Stimulated activated CD8-positive, alpha-beta memory T cell treated with anti-CD3 and anti-CD28 coated beads, Interleukin-15, amount 100 ng/mL, for 48 hours (primary cell): ENCODE results near the gene TMEM30A.

Experiments
- DNase-seq, 2 donors: peaks; one replicate each; pipeline ENCODE4 v3.0.0-alpha.2; 2020; ENCODE audit warnings: low read depth in 2 of 2

The TMEM30A gene

DNA sequence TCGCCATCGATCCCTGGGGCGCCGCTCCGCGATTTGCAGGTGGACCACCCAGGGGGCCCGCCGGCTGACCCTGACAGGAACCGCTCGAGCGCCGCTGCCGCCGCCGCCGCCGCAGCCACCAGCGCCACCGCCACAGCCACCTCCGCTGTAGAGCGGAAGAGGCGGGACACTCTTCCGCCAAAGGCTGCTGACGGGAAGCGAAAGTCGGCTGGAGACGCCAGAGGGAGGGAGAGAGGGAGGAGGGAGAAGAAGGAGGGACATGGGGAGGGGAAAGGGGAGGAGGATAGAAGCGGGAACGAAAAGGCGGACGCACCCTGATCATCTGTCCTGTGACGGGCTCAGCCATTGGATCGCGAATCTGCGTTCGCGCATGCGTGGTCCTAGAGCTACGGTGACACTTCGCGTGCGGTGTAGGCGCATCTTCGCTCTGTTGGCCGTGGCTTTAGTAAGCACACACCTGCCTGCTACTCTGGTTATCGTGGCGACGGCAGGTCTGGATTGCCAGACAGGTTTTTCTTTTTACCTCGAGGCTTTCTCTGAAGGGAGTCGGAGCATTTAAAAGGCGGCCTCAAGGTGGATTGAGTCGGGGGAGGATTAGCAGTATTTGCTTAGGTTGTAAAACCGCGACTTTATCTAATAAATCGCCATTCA, at the start of gene TMEM30A:
TMEM30A (minus strand) TSS at position 161 of the 651 bp plus-strand sequence; CDS start at position 7, 154 bp downstream.
- peak; percentile 93 to 96 for DNase-seq

GRCh38 chr6:75333676-75334200, 49.1 kb upstream of the TMEM30A start:
- DNase-seq, result no peak

GRCh38 chr6:75331151-75331550, 46.6 kb upstream of the TMEM30A start:
- DNase-seq, result no peak

GRCh38 chr6:75329703-75330102, 45.1 kb upstream of the TMEM30A start:
- no peak for DNase-seq

GRCh38 chr6:75327807-75328206, 43.2 kb upstream of the TMEM30A start:
- DNase-seq, result no peak

DNA sequence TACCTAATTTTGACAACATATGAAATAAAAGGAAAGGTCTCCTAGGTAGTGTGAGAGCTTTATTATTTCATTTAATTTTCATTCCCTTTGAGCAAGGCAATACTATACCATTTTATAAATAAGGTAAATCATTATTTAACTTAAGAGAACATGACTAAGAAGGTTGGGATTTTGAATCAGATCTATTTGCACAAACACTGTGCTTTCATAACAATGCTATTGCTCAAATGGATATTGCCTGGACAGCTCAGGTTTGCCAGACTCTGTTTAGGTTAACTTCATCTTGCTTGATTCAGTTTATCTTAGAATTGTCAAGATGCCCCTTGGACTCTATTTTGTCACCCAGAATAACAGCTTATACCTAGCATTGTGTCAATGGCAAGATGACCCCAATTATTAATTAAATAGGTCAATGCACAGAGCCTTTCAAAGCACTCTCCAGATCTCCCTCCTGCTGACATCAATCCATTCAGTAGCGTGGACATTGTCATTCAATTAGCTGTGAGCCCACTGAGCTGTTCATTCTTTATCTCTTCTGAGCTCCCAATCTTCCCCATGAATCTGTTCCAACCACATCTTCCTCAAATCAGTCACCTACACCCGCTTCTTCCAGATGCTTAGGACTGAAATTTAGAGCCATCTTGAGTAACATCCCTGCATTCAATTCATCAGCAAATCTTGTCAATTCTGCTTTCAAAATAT, 42.1 kb upstream of the TMEM30A start:
- no peak for DNase-seq

GRCh38 chr6:75318900-75319299, 34.3 kb upstream of the TMEM30A start:
- no peak for DNase-seq

DNA sequence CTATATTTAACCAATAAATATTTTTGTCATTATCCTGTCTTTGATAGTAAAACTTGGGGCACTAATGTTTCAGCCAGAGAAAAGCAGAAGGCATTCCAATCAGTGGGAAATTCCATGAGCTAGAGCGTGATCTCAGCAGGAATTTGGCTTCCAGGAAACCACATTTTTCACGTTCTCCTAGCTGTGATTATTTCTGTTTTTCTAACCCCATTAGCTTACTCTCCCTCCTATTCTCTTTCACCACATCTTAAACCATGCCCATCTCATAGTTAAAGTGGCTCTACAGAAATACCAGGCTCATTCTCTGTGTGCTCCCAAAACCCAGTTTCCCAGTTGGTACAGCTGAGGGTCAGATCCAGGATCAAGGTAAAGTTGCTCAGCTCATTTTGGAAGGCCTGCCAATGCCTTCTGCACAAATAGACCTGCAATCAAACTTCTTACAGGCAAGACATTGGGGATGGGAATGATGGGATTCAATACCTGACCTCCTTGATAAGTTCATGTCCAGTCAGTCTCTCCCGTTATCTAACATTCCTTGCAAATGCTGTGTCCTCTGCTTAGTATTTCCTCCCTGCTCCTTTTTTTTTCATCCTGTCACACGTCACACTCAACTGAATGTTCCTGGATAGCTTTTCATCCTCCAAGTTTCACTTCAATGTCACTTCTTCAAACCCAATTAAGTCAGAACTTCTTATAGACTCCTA, 33.1 kb upstream of the TMEM30A start:
- no peak for DNase-seq

GRCh38 chr6:75315978-75316377, 31.4 kb upstream of the TMEM30A start:
- no peak for DNase-seq

DNA sequence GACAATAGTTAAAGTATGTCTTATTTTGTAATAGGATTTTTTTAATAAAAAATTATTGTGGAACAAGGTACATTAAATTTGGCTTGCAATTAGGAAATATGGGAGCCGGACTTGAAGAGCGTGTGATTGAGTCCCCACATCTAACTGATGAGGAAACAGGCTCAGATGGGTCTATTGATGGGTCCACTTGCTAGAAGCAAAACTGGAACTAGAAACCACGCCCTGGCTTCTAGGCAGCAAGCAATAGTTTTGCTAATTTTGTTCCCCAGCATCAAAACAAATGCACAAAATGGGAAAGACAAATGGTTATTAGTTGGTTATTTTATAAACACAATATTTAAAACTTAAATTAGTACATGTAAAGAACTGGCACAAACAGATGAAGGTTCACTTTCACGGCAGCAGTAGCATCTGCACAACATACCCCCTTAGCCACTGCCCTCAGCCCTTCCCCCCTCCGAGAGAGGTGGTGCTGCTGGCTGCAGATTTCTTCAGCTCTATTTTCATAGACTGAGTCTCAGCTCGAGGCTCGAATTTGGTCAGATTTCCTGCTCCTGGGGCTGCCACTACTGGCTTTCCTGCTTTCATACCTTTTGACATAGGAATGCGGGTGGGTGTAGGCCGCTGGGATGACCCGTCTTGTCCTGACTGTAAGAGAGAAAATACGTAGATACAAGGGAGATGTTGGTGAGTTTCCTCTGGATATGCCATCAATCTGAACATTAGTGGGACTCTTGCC, 23.8 kb upstream of the TMEM30A start:
- no peak for DNase-seq

GRCh38 chr6:75307364-75308004, 22.9 kb upstream of the TMEM30A start:
- no peak for DNase-seq

DNA sequence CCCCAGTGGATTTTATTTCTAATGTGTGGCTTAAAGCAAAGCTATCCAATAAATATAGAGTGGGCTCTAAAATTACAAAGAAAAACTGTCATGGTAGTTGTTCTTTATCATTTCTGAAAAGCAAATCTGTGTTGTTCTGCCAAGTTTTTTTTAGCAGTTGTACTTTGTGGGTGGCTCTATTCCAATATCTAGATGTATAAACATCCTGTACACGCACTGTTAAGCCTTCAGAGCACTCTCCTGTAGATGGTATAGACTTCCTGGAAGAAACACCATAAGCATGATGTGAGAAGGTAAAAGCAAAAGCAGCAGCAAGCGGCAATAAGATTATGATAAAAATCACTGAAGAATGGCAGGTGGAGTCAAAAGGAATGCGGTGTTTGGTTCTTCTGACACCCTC, 21.5 kb upstream of the TMEM30A start:
- no peak for DNase-seq

DNA sequence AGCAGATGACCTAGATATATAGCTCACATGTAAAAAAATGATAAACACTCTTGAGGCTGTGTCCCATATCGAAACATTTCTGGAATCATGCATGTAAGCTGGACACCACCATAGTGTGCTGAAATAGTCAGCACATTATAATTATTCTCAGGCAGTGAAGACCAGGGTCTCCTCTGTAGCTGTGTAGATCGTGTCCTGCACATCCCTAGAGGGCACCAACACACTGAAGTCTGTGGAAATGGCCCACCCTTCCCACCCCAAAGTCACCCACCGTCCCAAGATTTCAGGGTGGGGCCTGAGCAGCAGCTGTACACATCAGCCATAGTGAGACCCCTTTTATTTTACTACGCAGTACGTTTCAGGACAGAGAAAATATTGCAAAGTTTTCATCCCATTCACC, 21.0 kb upstream of the TMEM30A start:
- DNase-seq, result no peak

DNA sequence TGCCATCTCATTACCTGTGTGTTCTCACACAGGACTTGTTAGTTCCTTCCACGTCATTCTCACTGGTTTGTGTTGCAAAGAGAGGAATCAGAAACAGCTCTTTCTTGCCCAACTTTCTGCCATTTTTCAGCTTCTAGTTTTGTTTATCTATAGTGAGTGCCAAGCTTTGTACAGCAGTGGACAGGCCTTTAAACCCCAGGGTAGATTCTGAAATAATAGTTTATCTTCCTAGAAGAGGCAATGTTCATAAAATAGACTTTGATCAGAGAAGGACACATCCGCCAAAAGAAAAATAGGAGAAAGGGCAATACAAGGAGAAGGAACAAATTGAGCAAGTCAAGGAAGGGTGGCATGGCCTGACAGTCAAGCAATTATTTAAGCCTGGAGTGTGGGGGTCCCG, 17.7 kb upstream of the TMEM30A start:
- no peak for DNase-seq

DNA sequence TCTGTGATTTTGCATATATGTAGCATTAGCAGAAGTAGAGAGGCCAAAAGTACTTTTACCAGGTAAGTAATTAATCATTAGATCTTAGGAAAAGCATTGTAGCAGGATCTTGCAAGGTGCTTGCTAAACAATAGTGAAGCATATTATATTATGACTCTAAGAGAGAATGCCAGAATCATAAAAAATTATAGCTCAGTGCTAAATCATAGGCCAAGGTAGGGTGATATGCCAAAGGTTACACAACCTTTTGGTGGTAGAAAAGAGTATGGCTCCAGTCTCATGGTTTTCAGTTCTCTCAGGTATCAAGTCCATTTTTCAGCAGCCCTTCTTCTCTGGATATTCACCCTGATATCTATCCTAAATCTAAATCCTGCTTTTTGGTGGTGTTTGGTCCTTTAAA, 16.9 kb upstream of the TMEM30A start:
- no peak for DNase-seq

GRCh38 chr6:75301088-75301487, 16.5 kb upstream of the TMEM30A start:
- no peak for DNase-seq

DNA sequence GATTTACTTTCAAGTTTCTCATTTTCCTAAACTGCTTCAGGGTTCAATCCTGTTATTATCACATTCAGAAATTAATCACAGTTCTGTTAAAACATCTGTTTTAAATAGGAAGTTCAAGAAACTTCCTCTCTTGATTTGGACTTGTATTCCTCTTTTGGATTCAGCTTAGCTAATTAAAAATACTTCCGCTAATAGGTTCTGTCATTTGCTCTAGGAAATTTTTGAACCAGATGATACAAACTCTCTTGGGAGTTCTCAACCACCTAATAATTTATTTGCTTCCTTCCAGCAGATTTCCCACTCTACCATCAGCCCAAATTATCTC, 15.9 kb upstream of the TMEM30A start:
- DNase-seq, result no peak

- DNase-seq, result no peak
These were observed 15.4 kb upstream of the TMEM30A start for GRCh38 chr6:75299801-75300530.

- no peak for DNase-seq
These were observed 12.5 kb upstream of the TMEM30A start for GRCh38 chr6:75296811-75297779.

DNA sequence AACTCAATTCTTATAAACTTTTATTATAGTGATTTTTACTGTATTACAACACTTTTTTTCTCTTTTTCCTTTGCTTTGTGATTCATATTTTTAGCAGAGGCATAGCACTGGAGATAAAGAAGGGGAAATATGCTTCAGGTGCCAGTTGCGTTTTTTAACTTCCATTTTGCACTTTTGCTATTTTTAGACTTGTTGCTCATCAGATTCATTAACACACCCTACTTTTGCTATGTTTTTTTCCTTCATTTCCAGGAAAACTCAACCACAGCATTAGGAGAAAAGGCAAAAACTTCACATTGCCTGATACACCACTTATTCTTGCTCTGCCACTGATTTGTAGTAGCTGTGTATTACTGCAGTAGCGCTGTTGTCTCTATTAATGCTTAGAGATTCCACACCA, 8.0 kb upstream of the TMEM30A start:
- DNase-seq, result no peak
